ENCODE results near the gene SIN3B. TPM values are rescaled to one million over a fixed set of nuclear protein-coding genes. Genes with fewer than 3 reads are reported as not detected.
A peak's percentile ranks its signal among the peaks of the same experiment; 100 is the strongest.

The SIN3B gene
- total and polyA plus RNA-seq, 2 donors from 2014 or later = 12.2 to 62.0 TPM

GRCh38 chr19:16804176-16804575 lies 25.0 kb upstream of the SIN3B start:
- DNase-seq = peak in 1 of 5 donors; percentile 4
- Histone ChIP-seq H3K9me3 (ENCODE audit: control insufficient read depth in 2 of 3, insufficient read depth in 1 of 3, low read length in 3 of 3) (no peaks in the 10 kb centered on the region), H3K4me1 (ENCODE audit: control insufficient read depth in 2 of 3, insufficient read depth in 2 of 3, low read depth in 1 of 3, low read length in 3 of 3) (no peaks in the 10 kb centered on the region), H3K4me3 (ENCODE audit: low read length in 3 of 3) (no peak overlapping the region), H3K9ac (ENCODE audit: low read length in 3 of 3) (no peak overlapping the region), H3K27ac (ENCODE audit: low read depth in 2 of 2, low read length in 2 of 2) (no peak overlapping the region), H3K36me3 (ENCODE audit: control insufficient read depth in 2 of 3, insufficient read depth in 3 of 3, low read length in 3 of 3) (no peaks in the 10 kb centered on the region), H3K27me3 (ENCODE audit: control insufficient read depth, insufficient read depth, low read length) (no peaks in the 10 kb centered on the region)
- FAIRE-seq = no peak
- TF ChIP-seq CTCF (IDR thresholded peaks at IDR 0.05; ENCODE audit: borderline replicate concordance, extremely low read depth, insufficient read depth) = no peak
- intact Hi-C loops (cut with DNase I) = no loop called here

GRCh38 chr19:16807549-16808284 lies 21.5 kb upstream of the SIN3B start:
- Histone ChIP-seq H3K9ac (ENCODE audit: low read length in 3 of 3) (no peak overlapping the region), H3K27ac (ENCODE audit: low read depth in 2 of 2, low read length in 2 of 2) (no peak overlapping the region), H3K36me3 (ENCODE audit: control insufficient read depth in 2 of 3, insufficient read depth in 3 of 3, low read length in 3 of 3) (no peaks in the 10 kb centered on the region), H3K4me1 (ENCODE audit: control insufficient read depth in 2 of 3, insufficient read depth in 2 of 3, low read depth in 1 of 3, low read length in 3 of 3) (no peaks in the 10 kb centered on the region), H3K9me3 (ENCODE audit: control insufficient read depth in 2 of 3, insufficient read depth in 1 of 3, low read length in 3 of 3) (no peaks in the 10 kb centered on the region), H3K4me3 (ENCODE audit: low read length in 3 of 3) (no peak overlapping the region), H3K27me3 (ENCODE audit: control insufficient read depth, insufficient read depth, low read length) (no peaks in the 10 kb centered on the region)
- intact Hi-C loops (cut with DNase I) = no loop called here
- DNase-seq = peak in 2 of 5 donors; percentile 9 to 44
- TF ChIP-seq CTCF (IDR thresholded peaks at IDR 0.05; ENCODE audit: borderline replicate concordance, extremely low read depth, insufficient read depth) = no peak
- no peak for FAIRE-seq

- H3K27ac ChIP-seq (ENCODE audit: low read depth in 2 of 2, low read length in 2 of 2) = no peak overlapping the region
- no peaks in the 10 kb centered on the region for H3K4me1 ChIP-seq (ENCODE audit: control insufficient read depth in 2 of 3, insufficient read depth in 2 of 3, low read depth in 1 of 3, low read length in 3 of 3)
- no peaks in the 10 kb centered on the region for H3K36me3 ChIP-seq (ENCODE audit: control insufficient read depth in 2 of 3, insufficient read depth in 3 of 3, low read length in 3 of 3)
- DNase-seq = no peak
- TF ChIP-seq CTCF (IDR thresholded peaks at IDR 0.05; ENCODE audit: borderline replicate concordance, extremely low read depth, insufficient read depth) = no peak
- intact Hi-C loops (cut with DNase I) = no loop called here
- no peak overlapping the region for H3K9ac ChIP-seq (ENCODE audit: low read length in 3 of 3)
- H3K9me3 ChIP-seq (ENCODE audit: control insufficient read depth in 2 of 3, insufficient read depth in 1 of 3, low read length in 3 of 3) = peaks cover 0 to 22% (median 0%) of the 10 kb centered on the region in 3 donors
- no peaks in the 10 kb centered on the region for H3K27me3 ChIP-seq (ENCODE audit: control insufficient read depth, insufficient read depth, low read length)
- FAIRE-seq = no peak
- H3K4me3 ChIP-seq (ENCODE audit: low read length in 3 of 3) = no peak overlapping the region
Measured at GRCh38 chr19:16814526-16815100, 14.6 kb upstream of the SIN3B start.
